Measurements from ENCODE around the gene SLC2A4RG. TPM values are rescaled to one million over a fixed set of nuclear protein-coding genes. Genes with fewer than 3 reads are reported as not detected.

SLC2A4RG gene
- total RNA-seq, 1 donor from 2014 or later: 15.2 TPM

DNA sequence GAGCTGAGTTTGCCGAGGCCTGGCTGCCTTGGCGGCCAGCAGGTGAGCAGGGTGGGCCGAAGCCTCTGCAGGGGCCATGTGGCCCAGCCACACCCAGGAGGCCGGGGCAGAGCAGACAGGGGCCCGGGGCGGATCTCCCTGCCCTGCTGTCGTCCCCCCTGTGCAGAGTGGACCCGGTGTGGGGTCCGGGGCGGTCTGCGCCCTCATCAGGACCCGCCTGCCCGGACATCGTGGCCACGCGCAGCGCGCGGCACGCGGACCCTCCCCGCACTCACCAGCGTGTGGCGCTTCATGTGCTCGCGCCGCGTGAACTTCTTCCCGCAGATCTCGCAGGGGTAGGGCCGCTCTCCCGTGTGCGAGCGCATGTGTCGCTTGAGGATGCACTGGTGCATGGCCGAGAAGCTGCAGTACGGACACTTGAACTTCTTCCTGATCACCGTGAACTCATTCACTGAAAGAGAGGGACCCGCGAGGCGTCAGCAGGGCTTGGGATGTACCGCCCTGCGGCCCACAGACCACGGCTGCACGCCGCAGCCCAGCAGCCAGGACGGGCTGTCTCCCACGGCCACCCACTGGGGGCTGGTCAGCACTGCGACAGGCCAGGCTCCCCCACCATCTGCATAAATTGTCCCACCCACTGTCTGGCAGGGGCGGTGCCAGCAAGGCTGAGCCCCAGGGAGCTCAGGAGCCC, 13.0 kb downstream of the SLC2A4RG start:
- DNase-seq (ENCODE audit: low spot score): no peak

DNA sequence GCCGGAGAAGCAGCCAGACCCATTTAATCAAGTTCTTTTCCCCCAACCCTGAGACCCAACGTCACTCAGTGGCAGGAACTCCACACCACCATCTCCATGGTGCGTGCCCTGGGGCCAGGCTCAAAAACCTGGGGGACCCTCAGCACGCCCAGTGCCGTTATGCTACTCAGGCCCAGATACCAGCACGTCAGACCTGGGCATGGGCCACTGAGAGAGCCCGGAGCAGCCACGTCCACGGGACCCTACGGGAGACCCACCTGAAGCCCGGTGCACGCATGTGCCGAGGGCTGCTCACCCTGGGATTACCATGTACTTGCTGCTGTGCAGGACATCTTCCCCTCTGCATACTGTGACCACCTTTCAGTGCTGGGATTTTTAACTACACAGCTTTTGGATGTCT, 13.8 kb downstream of the SLC2A4RG start:
- DNase-seq (ENCODE audit: low spot score): no peak

DNA sequence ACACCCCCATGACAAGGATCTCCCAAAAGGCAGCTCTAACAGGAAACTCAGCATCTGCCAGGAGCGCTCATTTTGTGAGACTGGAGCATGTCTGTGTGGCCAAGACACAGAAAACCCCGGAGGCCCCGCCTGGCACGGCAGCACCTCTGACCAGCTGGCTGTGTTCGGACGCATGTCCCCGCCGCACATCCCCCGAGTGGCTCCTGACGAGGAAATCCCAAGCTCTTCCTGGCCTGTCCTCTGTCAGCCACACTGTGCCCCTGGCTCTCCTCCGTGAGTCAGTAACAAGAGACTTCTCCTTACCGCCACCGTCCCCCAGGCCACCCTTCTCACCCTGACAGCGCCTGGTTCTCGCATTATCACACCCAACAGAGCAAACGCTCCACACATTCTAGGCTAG, 14.4 kb downstream of the SLC2A4RG start:
- no peak for DNase-seq (ENCODE audit: low spot score)

DNA sequence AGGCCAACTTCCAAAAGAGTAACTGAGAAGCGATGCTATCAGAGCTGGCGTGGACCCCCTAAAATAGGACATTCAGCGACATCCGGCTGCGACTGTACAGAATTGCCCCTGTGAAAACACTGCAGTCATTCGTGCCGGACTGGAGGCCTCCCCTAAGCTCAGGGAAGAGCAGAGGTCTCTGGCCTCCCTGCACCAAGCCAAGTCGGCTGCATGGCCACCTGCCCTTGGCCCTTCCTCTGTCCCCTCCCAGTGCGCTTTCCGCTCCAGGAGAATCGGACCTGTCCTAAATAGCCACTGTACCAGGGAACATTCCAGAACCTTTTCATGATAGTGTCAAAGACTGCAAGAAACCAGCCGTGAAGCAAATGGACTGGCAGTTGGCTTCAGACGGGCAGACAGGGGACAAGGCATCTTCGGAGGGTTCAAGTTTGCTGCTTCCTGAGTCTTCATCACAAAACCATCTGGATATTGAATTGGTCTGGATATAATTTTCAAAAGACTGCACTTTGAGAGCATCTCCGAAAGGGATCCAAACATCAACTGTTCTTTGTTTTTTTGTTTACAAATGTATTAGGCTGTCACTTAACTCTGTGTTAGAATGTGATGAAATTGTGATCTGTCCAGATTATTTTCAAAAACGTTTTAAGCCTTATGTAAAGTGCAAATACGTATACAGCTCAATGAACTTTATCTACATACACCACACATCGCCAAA, 16.5 kb downstream of the SLC2A4RG start:
- no peak for DNase-seq (ENCODE audit: low spot score)

DNA sequence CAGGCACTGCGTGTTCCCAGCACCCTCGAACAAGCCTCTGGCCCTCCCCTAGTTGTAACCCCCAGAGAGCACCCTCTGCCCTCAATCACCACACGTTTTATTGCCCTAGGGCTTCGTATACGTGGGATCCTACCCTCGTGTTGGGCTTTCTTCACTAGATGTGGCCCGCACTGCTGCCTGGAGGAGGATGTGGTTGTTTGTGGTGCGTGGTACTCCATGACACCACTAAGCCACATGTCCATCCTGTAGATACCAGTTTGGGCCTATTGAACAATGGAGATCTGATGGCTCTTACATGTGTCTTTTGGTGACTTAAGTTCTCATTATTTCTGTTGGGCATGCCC, 17.0 kb downstream of the SLC2A4RG start:
- no peak for DNase-seq (ENCODE audit: low spot score)

DNA sequence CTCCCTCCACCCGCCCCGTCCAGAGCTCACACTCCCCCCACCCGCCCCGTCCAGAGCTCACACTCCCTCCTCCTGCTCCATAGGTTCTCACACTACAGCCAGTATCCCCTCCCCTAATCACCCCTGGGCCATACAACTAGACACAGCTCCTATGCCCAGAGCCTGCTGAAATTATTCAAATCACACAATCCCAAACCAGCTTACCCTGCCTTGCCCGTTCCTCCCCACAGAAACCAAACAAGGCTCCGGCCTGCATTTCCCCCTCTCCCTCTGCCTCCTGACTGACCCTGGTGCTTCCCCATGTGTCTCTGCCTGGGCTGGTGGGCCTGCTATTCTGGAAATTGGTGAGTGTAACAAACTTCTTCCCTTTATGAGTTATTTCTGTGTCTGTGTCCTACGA, 18.6 kb downstream of the SLC2A4RG start:
- DNase-seq (ENCODE audit: low spot score): no peak

DNA sequence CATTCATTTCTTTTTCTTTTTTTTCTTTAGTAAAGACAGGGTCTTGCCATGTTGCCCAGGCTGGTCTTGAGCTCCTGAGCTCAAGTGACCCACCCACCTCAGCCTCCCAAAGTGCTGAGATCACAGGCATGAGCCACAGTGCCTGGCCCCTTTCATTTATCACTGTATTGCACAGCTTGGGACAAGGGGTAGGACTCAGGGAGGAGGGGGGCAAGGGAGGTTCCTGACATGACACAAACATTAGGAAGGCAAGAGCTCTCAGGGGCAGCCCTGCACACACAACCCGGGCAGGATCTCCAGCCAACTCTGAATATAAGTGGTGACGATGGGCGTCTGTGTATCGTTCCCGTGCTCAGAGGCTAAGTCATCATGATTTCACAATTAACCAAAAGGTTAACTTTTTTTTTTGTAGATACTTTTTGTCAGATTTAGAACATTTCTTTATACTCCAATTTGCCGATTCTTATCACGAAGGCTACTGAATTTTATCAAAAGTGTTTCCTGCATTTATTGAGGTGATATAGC, 19.9 kb downstream of the SLC2A4RG start:
- no peak for DNase-seq (ENCODE audit: low spot score)

DNA sequence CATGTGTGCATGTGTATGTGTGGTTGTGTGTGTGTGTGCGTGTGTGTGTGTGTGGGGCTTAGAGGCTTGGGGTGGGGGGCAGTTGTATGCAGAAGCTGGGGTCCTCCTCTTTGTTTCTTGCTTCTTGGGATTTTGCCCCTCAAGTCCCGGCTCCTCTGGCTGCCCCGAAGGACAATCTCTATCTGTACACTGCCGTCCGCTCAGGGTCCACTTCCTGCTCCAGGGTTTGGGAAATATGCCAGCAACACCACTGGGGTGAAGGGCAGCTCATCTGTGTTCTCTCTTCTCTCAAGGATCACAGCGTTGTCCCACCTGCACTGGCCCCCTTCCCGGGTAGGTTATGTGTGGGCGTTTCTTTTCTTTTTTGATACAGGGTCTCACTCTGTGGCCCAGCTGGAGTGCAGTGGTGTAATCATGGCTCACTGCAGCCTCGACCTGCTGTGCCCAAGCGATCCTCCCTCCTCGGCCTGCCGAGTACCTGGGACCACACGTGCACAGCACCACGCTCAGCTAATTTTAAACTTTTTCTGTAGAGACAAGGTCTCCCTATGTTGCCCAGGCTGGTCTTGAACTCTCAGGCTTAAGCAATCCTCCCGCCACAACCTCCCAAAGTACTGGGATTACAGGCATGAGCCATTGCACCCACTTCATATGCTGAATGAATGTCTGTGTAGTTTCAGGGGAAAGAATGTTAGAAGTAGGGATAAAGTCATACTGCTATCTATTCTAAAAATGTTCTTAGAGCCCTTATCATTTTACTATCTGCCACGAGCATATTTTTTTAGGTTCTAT, 25.7 kb downstream of the SLC2A4RG start:
- peak; percentile 17 for DNase-seq (ENCODE audit: low spot score)

DNA sequence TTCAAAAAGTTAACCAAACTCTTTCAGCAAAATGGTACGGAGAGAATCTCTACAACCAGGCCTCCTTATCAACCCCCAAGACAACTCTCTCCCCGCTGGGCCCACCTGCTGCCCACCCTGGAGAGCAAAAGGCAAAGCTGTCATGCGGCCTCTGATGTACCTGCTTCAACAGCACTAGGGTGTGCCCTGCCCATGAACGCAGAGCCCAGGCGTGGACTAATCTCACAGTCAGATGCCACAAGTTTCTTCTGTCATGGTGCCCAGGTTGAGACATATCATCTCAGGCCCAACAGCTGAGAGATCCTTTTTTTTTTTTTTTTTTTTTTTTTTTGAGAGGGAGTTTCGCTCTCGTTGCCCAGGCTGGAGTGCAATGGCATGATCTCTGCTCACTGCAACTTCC, 26.3 kb downstream of the SLC2A4RG start:
- DNase-seq (ENCODE audit: low spot score): no peak

DNA sequence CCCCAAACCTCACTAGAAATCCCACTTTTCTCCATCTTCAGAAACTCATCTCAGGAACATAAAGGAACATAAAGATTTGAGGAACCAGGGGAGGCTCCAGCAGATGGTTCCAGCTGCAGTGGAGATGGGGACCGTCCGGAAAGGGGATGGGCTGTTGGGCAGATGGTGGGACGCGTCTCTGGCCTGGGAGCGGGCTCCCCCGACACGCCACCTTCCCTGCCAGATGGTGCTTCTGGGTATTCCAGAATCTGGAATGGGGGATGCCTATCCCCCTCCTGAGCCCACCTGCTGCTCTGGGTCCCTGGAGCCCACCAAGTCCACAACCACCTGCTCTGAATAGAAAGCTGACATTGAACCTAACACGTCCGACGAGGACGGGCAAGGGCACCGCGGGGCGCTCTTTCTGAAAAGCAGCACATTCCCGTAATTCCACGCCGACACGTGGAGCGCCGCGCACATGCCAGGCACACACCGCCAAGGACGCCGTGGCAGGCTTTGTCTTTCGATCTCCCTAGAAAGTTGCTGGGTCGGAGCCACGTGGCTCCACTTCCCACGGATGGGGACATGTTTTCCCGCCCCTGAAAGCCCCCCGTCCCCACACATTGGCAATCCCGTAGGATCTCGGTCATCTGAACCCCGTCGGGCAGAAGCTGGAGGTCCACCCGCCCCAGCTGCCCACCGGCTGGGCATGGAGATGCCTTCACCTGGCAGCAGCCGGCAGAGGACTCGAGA, 27.3 kb downstream of the SLC2A4RG start:
- no peak for DNase-seq (ENCODE audit: low spot score)

DNA sequence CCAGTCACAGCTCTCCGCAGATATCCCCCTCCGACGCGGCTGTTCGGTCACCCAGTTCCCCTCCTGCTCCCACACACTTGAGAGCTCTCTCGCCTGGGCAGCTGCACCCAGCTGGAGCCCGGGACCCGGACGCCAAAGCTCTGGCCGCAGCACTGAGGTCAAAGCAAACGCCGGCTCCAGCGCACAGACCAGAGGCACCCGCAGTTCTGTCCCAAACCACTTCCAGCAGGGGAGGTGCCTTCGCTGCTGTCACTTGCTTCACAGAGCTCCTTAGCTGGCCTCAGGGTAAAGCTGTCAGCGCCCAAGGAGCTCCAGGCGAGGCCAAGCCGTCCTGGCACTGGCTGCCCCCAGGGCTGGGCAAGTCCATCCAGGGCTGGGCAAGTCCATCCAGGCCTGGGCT, 27.9 kb downstream of the SLC2A4RG start:
- DNase-seq (ENCODE audit: low spot score): no peak

DNA sequence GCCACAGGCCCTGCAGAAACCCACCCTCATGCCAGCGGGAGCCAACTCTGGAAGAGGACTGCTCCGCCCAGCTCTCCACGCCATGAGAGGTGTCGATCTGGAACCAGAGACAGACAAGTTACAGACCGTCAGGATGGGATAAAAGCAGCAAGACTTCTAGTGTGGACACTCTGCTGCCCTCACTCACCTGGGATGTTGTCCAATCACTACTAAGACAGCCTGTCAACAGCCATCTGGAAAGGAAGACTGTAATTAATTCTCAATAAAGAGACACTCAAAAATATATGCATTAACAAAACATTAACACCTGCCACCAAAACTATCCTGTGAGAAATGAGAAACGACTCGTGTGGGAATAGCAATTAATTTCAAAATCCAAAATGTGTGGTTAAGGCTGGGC, 28.3 kb downstream of the SLC2A4RG start:
- DNase-seq (ENCODE audit: low spot score): no peak

DNA sequence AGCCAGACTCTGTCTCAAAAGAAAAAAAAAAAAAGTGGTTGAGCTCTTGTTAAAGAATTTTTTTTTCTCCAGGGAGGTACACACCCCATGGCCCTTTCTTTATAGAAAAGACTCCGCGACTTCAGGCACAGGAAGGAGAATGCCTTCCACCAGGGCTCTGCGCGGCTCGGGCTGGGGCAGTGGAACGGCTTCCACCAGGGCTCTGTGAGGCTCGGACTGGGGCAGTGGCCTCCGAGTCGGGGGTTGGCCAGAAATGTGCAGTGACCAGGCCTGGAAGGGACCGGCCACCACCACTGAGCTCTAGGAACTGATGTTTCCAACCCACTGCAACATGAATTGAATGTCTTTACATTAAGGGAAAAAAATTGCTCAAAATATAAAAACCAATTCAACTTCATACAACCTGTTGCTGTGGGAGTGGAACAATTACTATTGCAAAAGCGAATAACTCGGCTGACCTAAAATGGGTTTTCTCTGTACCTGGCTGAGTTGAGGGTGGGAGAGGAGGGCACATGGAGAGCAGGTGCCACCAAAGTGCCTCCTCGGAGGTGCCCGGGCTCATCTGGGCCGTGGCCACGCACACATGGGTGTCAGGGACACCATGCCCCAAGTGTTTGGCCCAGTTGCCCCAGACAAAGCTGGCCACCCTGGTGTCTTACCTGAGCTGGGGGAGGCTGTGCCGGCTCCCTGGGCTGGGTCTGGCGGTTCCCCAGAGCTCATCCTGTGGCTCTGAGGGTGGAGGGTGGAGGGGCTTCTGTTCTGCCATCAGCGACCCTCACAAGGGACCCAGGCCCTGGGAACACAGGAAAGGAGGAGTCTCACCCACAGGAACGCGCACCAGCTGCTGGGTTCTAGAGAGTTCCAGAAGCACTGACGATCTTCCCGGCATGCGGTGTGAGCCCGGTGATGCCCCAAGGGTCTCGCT, 29.3 kb downstream of the SLC2A4RG start:
- DNase-seq (ENCODE audit: low spot score): no peak

DNA sequence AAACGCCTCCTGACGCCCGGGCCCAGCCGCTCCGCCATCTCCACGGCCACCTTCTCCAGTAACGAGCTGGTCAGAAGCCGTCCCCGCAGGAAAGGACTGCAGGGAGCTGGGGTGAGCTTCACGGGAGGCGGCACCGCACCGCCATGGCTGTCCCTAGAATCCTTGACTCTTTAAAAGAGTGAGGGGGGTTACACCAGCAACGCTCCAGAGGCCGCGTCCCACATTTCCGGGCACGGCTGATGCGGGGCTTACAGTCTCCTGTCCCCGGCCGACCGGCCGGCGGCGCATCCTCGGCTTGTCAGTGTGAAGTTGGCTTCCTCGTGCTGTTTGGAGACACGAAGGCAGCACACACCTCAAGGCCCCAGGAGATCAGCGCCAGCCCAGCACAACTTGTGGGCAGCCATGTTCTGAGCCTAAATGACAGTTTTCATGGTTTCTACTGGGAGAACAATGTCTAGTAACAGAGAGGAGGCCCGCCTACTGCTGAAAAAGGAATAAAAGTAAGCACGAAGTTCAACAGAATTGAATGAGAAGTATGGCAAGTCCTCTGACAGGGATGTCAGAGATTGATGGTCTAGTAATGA, 30.4 kb downstream of the SLC2A4RG start:
- DNase-seq (ENCODE audit: low spot score): no peak

DNA sequence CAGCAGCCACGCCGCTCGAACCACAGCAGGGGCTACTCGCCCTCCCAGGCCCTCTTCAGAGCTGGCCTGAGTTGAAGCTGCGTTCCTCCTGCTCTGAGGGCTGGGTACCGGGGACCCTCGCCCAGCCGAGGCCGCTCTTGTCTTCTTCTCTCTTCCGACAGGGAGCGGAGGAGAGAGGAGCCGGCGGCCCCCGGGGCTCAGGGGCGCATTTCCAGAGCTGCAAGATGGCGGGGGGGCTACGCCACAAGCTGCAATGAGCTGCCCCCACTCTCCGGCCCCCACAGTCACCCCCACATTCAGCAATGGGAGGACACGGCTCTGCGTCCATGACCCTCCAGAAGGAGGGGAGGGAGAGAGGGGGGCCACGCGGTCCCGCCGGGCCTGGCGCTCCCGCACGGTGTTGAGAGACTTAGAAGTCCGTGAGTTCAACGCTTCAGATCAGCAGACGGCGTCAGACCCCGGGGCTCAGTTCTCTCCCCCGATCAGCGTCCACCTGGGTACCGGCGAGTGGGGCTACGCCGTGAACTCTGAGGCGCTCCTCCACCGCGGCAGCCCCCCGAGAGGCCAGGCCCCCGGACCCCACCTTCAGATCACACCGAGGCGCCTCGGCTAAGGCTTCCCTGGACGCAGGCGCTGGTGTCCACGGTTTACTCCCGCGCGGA, 31.6 kb downstream of the SLC2A4RG start:
- DNase-seq (ENCODE audit: low spot score): no peak

DNA sequence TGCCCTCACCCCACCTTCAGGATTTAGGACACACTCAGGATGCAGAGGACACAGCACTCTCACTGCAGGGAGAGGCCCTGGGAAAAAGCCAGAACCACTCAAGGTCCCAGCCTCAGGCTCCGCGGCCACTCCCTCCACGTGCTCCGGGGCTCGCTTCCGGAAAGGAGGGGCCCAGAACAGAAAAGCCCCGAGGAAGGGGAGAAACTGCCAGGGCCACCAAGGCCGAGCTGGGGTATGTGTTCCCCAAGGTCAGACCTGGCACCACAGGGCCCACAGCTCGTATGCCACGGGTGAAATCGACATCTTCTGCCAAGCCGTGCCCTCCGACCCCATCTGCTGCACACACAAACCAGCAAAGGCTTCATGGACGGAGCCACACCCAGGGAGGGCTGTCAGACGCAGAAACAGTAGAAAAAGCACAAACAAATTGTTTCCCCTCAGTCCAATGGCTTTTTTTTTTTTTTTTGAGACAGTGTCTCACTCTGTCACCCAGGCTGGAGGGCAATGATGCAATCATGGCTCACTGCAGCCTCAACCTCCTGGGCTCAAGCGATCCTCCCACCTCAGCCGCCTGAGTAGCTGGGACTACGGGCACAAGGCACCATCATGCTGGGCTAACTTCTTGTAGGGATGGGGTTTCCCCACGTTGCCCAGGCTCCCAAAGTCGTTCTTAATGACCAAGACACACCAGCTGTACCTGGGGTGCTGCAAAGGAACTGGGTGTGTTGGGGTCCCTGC, 33.4 kb downstream of the SLC2A4RG start:
- DNase-seq (ENCODE audit: low spot score): no peak

DNA sequence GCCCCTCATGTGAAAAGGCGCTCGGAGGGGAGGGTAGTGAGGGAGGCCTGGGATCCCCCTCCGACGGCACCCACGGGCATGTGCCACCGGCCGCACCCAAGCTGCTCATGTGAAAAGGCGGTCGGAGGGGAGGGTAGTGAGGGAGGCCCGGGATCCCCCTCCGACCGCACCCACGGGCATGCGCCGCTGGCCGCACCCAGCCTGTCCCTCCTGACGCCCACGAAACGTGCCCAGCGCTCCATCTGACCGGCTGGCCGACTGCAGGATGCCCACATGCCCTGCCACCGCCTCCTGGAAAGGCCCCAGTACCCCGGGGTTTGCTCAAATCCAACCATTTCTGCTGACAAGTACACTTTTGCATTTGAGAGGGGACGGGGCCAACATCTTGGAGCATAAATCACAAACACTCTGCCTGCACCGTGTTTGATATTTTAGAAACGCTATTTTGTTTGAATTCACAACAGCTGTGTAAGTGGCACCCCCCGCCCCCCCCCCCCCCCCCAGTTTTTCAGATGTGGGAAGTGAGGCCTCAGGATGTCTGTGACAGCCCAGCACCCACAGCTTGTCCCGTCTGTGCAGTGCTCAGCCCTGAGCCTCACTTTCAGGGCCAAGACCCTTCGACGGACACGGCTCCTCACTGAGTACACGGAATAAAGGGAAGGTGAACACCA, 34.1 kb downstream of the SLC2A4RG start:
- DNase-seq (ENCODE audit: low spot score): no peak

DNA sequence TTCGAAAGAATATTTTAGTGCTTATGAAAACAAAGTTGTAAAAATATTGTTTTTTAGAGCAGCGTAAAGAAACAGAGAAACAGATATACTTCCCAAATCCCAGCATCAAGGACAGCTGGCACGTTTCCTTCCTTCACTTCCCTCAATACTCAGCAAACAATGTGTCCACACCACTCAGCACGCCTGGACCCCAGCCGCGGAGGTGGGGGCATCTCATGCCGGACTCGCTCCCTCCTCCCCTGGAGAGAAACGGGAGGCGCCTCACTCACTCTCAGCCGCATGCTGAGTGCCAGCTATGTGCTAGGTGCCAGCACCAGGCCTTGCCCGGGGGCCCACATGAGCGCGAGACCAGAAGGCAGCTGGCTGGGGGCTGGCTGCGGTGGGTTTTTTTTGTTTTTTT, 34.7 kb downstream of the SLC2A4RG start:
- DNase-seq (ENCODE audit: low spot score): no peak

All from umbilical cord (tissue), 2 donors.